Adipocyte (in vitro differentiated cells): ENCODE results near the gene SLC25A11.

Experiments used
- DNase-seq: peaks from one replicate; pipeline ENCODE4 v3.0.0-alpha.2; 2015; ENCODE audit warnings: low read depth
- H3K27me3 ChIP-seq: replicated peaks from 2 replicates; pipeline ENCODE4 v1.7.0; 2013; ENCODE audit warnings: mild to moderate bottlenecking, low read length, moderate library complexity; ENCODE audit not compliant: control insufficient read depth, insufficient read depth
- H3K36me3 ChIP-seq: 2 replicates; pipeline ENCODE4 v1.7.0; 2013; ENCODE audit warnings: low read length, mild to moderate bottlenecking, moderate library complexity; ENCODE audit not compliant: control insufficient read depth, insufficient read depth, severe bottlenecking
- H3K4me1 ChIP-seq: 2 replicates; pipeline ENCODE4 v1.7.0; 2013; ENCODE audit warnings: mild to moderate bottlenecking, low read length, moderate library complexity; ENCODE audit not compliant: control insufficient read depth, insufficient read depth
- H3K4me3 ChIP-seq: 2 replicates; pipeline ENCODE4 v1.7.0; 2013; ENCODE audit warnings: mild to moderate bottlenecking, low read length, moderate library complexity
- H3K9ac ChIP-seq: 2 replicates; pipeline ENCODE4 v1.7.0; 2013; ENCODE audit warnings: mild to moderate bottlenecking, low read length, moderate library complexity
- H3K9me3 ChIP-seq: 2 replicates; pipeline ENCODE4 v1.7.0; 2013; ENCODE audit warnings: mild to moderate bottlenecking, low read length, moderate library complexity; ENCODE audit not compliant: control insufficient read depth

SLC25A11 gene, protein sequence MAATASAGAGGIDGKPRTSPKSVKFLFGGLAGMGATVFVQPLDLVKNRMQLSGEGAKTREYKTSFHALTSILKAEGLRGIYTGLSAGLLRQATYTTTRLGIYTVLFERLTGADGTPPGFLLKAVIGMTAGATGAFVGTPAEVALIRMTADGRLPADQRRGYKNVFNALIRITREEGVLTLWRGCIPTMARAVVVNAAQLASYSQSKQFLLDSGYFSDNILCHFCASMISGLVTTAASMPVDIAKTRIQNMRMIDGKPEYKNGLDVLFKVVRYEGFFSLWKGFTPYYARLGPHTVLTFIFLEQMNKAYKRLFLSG

DNA sequence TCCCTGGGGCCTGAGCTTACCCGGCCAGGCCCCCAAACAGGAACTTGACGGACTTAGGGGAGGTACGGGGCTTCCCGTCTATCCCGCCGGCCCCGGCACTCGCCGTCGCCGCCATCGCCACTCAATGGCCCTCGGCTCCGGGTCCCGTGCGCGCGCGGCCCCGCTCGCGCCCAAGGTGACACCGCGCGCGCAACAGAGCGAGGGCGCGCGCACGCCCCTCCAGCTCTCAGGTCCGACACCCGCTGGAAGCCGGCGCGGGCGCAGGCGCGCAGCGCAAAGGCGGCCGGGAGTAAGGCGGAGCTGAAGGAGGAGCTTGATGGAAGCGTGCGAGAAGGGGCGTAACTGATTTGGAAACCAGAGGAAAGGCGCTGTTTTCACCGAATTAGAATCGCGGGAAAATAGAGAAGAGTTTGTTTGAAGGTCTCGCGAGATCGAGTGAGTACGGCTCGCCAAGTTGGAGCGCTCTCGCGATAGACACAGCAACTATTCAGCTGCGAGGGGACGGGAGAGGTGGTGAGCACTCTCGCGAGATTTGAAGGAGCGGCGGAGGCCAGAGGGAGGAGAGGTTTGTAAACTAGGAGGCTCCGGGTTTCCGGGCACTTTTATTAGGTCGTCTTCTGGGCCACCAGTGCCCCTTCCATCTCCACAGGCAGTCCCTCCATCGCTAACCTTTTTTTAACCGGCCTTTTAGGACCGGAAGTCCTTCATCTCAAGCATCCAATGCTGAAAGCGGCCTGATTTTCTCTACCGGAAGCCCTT lies at the start of gene SLC25A11, which contains the start of gene RNF167:
Gene SLC25A11, minus strand, starts transcription at position 251 of the 759 bp plus-strand sequence. Its CDS starts 136 bp downstream, at position 115.
Gene RNF167, plus strand, starts transcription at position 473 of the 759 bp plus-strand sequence. CDS start 642 bp downstream, outside the sequence.
- Histone ChIP-seq H3K9ac (peak within 1 kb of the TSS; percentile 99), H3K9me3 (no peaks in the 10 kb centered on the region), H3K4me1 (peaks cover 41% of the 10 kb centered on the region), H3K27me3 (no peaks in the 10 kb centered on the region), H3K36me3 (peaks cover 55% of the 10 kb centered on the region), H3K4me3 (peak within 1 kb of the TSS; percentile 97)
- peak; percentile 100 for DNase-seq

DNA sequence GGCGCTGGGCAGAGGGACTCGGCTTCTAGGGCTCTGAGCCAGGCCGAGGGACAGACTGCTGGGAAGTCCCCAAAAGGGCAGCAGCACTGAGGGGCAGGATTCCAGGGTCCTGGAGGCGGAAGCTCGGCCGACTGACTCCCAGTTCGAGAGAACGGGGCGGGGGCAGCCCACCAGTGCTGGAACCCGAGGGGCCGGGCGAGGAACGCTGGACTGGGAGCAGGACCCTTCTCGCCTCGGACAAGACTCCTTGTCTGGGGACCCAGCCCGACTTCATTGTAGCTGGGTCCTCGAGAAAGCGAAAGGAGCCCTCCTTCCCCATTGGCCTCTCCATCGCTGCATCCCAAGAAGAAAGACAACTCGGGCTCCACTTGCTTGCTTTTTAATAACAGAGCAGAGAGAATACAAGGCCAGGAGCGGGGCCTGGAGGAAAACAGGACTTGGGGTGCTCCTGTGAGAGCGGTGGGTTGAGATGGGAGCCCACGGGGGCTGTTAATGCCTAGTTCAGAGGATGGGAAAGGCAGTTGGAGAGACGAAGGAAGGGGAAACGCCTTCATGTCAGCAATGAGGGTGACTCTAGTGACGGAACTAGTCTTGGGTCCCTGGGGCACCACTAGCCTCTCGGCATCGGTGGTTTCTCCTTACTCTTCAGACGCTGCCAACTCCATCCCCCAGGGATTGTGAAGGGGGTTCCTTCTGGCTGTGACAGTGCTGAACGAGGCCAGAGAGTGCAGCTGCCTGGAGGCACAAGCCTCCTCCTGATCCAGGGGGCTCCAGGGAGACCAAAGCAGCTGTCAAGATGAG lies 48.1 kb upstream of the SLC25A11 start:
- peaks cover 4% of the 10 kb centered on the region for H3K36me3 ChIP-seq
- peaks cover 24% of the 10 kb centered on the region for H3K4me1 ChIP-seq
- H3K9ac ChIP-seq: peak overlapping the region; percentile 95
- DNase-seq: peak; percentile 40
- H3K27me3 ChIP-seq: no peaks in the 10 kb centered on the region
- peak overlapping the region; percentile 89 for H3K4me3 ChIP-seq
- no peaks in the 10 kb centered on the region for H3K9me3 ChIP-seq

DNA sequence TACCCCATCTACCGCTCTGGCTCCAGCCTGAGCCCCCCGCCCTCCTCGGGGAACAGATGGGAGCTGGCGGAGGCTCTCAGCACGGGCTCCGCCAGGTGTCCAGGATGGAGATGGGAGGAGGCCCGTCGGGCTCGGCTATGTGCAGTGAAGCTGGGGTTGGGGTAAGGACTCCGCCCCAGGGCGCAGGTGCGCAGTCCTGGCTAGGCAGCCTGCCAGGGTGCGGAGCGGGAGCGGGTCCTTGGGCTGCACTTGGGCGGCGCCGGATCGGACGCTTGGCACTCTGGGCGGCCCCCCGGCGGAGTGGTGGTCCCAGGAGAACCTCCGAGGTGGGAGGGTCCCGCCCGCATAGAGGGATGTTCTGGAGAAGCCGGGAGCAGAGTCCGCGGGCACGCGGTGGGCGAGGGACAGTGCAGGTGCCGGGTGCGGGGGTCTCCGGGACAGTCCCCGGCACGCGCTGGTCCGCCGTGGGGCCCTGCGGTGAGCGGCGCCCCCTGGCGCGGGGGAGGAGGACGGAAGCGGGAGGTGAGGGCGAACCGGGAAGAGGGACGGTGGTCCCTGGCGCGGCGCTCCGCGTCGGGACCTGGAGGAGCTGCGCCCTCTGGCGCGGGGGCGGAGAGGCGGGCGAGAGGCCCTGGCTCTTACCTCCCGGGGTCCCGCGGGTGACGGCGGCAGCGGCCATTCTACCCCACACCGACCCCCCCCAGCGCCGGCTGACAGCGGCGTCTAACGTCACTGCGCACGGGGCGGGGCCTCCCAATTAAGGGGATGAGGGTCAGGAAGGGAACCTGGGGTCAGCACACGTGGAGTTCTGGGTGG lies 47.3 kb upstream of the SLC25A11 start, which contains the start of gene CAMTA2:
Gene CAMTA2, minus strand, starts transcription at position 725 of the 816 bp plus-strand sequence. CDS start 1,453 bp downstream, outside the sequence.
- DNase-seq: peak; percentile 90
- H3K27me3 ChIP-seq: no peaks in the 10 kb centered on the region
- H3K9ac ChIP-seq: peak within 1 kb of the TSS; percentile 95
- peaks cover 4% of the 10 kb centered on the region for H3K36me3 ChIP-seq
- H3K4me3 ChIP-seq: peak within 1 kb of the TSS; percentile 89
- no peaks in the 10 kb centered on the region for H3K9me3 ChIP-seq
- H3K4me1 ChIP-seq: peaks cover 24% of the 10 kb centered on the region

DNA sequence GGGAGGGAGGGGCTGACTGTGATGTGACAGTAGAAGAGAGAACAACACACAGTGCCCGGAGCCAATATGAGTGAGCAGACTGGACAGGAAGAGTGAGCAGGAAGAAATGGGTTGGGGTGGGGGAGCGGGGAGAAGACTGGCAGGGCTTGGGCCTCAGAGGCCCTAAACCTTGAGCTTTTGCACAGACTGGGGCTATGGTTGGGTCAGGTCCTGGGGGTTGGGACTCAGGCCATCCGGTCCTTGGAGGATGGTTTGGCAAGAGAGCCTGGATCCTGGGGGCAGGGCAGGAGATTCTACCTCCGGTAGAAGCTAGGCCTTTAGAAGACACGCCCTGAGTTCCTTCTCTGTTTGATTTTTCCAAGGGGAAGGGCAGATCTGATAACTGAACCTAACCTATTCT lies 46.6 kb upstream of the SLC25A11 start:
- Histone ChIP-seq H3K4me3 (peak overlapping the region; percentile 89), H3K9ac (peak overlapping the region; percentile 95), H3K27me3 (no peaks in the 10 kb centered on the region), H3K36me3 (peaks cover 10% of the 10 kb centered on the region), H3K9me3 (no peaks in the 10 kb centered on the region), H3K4me1 (peaks cover 24% of the 10 kb centered on the region)
- peak; percentile 18 for DNase-seq

DNA sequence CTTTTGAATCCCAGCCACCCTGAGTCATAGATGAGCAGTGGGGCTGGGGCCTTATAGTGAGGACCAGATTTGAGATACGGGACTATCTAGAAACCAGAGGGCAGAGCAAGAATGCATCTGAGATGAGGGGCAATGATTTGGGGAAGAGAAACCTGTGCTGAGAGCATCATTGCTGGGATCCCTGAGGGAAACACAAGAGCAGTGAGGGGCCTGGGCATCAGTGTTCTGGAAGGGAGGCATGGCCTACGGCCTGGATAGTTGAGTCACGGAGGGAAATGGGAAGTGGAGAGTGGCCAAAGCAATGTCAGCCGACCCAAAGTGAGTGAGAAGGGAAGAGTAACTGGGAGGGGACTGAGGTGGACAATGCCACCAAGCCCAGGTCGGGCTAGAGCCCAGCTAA lies 42.5 kb upstream of the SLC25A11 start:
- Histone ChIP-seq H3K9ac (no peak overlapping the region), H3K36me3 (peaks cover 30% of the 10 kb centered on the region), H3K4me1 (peaks cover 16% of the 10 kb centered on the region), H3K9me3 (no peaks in the 10 kb centered on the region), H3K4me3 (no peak overlapping the region), H3K27me3 (no peaks in the 10 kb centered on the region)
- no peak for DNase-seq

DNA sequence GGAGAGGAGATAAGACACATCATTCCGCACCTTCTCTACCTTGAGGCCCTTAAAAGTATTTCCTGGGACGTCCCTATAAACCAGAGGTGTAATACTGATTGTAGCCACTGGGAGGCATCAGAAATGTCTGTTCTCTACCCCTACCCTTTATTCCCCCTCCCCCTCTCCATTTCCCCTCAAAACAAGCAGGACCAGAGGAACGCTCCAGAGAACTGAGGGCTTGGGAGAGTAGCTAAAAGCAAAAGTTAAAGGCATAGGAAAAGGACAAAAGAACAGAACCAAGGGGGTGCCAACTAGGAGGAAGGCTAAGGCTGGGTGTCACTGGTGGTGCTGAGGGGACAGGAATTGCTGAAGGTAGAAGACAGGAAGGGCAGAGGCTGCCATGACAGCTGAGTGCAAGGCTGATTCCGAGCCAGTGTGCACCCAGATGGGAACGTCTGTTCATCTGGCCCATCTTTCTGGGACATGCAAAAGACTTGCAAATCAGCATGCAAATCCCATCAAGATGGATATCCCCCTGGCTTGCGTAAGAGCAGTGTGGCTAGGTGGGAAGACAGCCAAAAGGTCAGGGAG lies 40.9 kb upstream of the SLC25A11 start:
- H3K4me1 ChIP-seq: peaks cover 6% of the 10 kb centered on the region
- H3K9me3 ChIP-seq: no peaks in the 10 kb centered on the region
- H3K4me3 ChIP-seq: no peak overlapping the region
- peaks cover 40% of the 10 kb centered on the region for H3K36me3 ChIP-seq
- DNase-seq: peak; percentile 80
- no peaks in the 10 kb centered on the region for H3K27me3 ChIP-seq
- no peak overlapping the region for H3K9ac ChIP-seq

DNA sequence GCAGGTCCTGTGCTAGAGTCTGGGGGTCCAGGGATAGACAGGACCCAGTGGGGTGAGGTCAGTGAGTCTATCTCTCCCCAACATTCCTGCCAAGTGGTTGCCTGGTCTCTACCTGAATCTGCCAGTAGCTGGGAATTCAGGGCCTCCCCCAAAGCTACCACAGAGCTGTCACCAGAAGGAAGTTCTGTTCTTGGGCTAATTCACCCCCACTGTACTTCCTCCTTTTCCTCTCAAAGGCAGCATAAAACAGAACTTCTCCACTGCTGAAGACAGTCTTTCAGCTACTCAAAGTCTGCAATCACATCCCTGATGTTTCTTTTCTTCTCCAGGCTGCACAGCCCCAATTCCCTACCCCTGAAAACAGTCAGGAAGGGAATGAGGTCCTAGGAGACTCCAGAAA lies 38.9 kb upstream of the SLC25A11 start:
- no peak overlapping the region for H3K4me3 ChIP-seq
- no peak overlapping the region for H3K9ac ChIP-seq
- peaks cover 6% of the 10 kb centered on the region for H3K4me1 ChIP-seq
- no peaks in the 10 kb centered on the region for H3K27me3 ChIP-seq
- no peak for DNase-seq
- peaks cover 47% of the 10 kb centered on the region for H3K36me3 ChIP-seq
- H3K9me3 ChIP-seq: no peaks in the 10 kb centered on the region

DNA sequence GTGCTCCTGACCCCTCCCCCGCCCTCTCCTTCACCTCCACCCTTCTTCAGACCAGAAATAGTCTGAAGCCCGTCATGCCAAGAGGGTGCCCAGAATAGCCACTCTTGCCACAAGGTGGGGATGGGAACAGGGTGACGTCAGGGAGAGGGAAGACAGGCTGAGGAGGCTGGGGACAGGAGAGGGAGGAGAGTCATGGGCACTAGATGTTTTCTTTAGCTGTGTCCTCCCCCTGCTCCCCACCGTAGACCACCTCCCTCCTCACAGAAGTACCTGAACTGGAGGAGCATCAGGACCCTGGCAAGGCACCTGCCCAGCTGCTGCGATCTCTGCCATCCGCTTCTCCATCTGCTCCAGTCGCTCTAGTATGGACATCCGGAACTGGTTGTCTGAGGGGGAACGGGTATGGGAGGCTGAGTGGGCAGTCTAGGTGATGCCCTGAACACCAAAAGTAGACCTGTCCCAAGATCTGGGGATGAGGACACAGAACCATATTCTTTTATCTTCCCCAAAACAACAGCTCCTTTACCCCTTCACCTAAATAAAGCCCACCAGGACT lies 34.3 kb upstream of the SLC25A11 start:
- peaks cover 62% of the 10 kb centered on the region for H3K36me3 ChIP-seq
- DNase-seq: no peak
- H3K9ac ChIP-seq: no peak overlapping the region
- H3K4me1 ChIP-seq: peaks cover 19% of the 10 kb centered on the region
- no peak overlapping the region for H3K4me3 ChIP-seq
- no peaks in the 10 kb centered on the region for H3K9me3 ChIP-seq
- H3K27me3 ChIP-seq: no peaks in the 10 kb centered on the region

DNA sequence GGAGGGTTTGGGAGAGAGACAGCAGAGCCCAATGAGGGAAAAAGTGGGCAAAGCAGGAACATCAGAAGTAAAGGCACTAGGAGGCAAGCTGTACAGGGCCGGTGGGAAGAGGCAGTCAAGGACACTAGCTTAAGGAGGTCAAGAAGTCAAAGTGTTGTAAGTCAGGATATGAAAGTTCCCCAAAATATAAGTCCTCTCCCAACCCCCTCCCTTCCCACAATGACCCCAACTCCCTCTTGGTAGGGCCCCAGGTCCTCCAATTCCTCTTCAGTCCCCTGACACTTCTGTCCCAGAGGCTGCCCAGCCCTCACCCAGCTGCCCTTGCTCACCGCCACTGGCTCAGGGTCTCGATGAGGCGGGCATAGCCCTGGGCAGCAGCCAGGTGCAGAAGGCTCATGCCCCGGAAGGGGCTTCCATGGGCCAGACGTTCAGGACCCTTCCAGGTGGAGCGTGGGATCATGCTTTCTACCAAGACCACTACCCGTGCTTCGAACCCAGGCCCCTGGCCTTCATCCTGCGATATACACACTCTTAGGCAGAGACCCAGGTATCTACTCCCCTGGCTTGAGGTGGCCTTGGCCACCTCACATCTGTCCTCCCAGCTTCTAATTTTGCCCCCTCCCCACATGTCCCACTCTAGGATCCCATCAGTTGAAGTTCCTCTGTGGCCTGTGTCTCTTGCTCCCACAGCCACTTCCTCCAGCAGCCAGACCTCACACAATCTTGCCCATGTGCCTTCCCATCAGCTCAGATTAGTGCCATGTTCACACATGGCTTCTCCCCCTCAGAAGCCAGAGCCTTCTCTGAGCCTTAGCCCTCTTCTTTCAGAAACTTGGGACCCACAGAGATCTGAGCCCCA lies 33.6 kb upstream of the SLC25A11 start:
- Histone ChIP-seq H3K9me3 (no peaks in the 10 kb centered on the region), H3K9ac (no peak overlapping the region), H3K27me3 (no peaks in the 10 kb centered on the region), H3K4me1 (peaks cover 25% of the 10 kb centered on the region), H3K36me3 (peaks cover 57% of the 10 kb centered on the region), H3K4me3 (no peak overlapping the region)
- DNase-seq: no peak
